ENCODE measurements around the gene LMO2.

The LMO2 gene

DNA sequence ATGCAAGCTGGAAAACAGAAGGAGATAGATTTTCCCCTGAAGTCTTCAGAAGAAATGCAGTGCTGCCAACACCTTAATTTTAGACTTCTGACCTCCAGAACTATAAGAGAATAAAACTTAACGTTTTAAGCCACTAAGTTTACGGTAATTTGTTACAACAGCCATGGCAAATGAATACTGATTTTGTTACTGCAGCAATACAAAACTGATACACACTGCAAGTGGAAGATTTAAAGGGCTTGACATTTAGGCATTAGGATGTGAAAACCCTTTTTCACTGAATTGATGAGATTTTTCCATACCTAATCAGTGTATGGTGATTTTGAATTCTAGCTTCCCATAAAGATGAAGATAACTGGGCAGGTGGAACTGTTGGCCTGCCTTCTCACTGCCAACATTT is 22.1 kb upstream of the LMO2 start:
- DNase-seq (ENCODE audit: low spot score): no peak

- no peak for DNase-seq (ENCODE audit: low spot score)
Observed at GRCh38 chr11:33912405-33913361, 20.8 kb upstream of the LMO2 start.

- no peak for DNase-seq (ENCODE audit: low spot score)
Observed at GRCh38 chr11:33910958-33911339, 19.1 kb upstream of the LMO2 start.

DNA sequence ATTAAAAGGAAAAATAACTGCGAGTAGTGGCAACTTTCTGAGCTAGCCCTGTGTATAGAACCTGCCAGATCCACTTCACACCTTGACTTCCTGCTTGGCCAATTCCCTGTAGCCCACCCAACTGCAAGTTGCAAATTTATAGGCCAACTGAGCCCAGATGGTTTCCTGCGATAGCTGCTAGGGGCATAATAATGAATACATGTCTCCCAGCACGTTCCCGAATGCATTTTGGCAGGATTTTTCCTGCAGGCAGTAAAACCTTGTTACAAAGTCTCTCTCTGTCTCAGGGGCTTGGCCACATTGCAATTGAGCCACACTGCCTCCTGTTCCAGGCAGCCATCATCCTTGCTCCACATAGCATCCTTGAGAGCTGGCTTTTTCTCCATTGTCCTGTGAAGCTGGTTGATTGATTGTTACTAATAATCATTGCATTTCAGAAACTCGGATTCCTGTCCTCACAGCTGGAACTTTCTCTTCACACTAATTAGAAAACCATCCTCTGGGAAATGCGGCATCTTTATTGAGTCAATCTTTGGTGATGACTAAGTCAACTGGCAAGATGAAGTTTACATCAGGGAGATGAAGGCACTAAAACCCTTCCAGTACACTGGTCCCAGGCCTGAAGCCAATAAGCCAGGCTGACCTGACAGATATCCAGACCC is 18.6 kb upstream of the LMO2 start:
- no peak for DNase-seq (ENCODE audit: low spot score)

- no peak for DNase-seq (ENCODE audit: low spot score)
Observed at GRCh38 chr11:33909552-33909951, 17.7 kb upstream of the LMO2 start.

GRCh38 chr11:33909150-33909549 is 17.3 kb upstream of the LMO2 start:
- no peak for DNase-seq (ENCODE audit: low spot score)

GRCh38 chr11:33907421-33907820 is 15.5 kb upstream of the LMO2 start:
- DNase-seq (ENCODE audit: low spot score): no peak

DNA sequence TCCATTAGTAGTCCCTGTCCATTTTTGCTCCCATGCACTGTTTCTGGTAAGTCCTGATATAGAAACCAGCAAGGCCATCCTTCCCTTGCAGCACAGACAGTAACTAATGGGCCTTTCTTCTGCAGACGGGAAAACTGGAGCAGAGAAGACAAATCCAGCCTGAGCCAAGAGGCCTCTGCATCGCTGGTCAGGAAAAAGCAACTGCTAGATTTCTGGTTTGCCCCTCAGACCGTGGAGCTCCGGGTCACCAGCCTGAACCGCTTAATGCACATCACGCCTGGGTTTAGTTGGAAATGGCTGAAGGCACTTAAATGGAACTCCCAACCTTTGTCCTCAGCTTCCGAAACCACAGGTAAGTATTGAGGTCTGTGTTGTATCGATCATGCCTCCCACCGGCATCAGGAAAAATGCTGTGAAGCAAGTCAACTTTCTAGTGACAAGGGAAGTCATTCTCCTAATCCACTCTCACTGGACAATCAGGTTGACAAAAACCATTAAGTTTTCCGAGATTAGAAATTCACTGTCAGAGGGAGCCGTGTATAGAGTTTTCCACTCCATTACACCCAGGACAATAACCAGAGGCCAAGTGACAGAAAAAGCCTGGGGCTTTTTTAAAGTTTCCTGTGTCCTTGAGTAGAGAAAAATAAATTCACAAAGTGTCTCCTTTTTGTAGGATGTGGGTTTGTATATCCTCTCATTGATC is 14.8 kb upstream of the LMO2 start:
- DNase-seq (ENCODE audit: low spot score): no peak

GRCh38 chr11:33904102-33904501 is 12.2 kb upstream of the LMO2 start:
- no peak for DNase-seq (ENCODE audit: low spot score)

GRCh38 chr11:33900159-33900840 is 8.4 kb upstream of the LMO2 start:
- no peak for DNase-seq (ENCODE audit: low spot score)

- peak; percentile 83 for DNase-seq (ENCODE audit: low spot score)
Observed at GRCh38 chr11:33899400-33900037, 7.6 kb upstream of the LMO2 start.

DNA sequence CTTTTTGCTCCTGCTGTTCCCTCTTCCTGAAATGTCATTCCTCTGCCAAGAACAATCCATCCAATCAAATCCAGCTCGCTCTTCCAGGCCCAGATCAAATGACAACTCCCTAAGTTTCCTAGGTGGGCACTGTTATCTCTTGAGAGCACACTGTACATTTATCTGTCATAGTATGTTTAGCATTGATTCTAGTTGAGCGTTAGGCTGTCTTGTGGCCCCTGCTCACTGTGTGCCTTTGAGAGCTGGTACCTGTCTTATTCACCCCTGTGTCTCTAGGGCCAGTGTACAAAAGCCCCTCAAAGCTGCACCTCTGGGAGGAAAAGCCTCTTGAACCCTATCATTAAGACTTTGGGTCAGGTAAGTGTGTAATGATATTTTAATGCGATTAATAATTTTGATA is 7.1 kb upstream of the LMO2 start:
- DNase-seq (ENCODE audit: low spot score): no peak

GRCh38 chr11:33897761-33898375 is 6.0 kb upstream of the LMO2 start:
- no peak for DNase-seq (ENCODE audit: low spot score)

- no peak for DNase-seq (ENCODE audit: low spot score)
Observed at GRCh38 chr11:33896911-33897310, 5.0 kb upstream of the LMO2 start.

GRCh38 chr11:33895752-33896137 is 3.9 kb upstream of the LMO2 start:
- DNase-seq (ENCODE audit: low spot score): no peak

DNA sequence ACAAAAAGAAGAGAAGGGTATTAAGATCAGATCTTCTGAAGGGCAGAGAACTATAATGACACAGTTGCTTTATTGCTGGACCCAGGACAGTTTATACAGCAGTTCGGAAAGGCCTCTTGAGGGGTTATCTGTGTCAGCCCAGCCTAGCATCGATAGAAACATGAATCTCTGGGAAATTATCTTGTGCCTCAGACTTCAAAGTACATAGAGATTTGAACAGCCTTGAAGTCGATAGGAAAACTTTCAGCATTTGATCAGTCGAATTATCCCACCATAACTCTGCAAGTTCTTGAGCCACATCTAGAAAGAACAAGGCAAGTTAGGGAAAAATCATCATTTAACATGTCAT is 2.5 kb upstream of the LMO2 start:
- DNase-seq (ENCODE audit: low spot score): no peak

DNA sequence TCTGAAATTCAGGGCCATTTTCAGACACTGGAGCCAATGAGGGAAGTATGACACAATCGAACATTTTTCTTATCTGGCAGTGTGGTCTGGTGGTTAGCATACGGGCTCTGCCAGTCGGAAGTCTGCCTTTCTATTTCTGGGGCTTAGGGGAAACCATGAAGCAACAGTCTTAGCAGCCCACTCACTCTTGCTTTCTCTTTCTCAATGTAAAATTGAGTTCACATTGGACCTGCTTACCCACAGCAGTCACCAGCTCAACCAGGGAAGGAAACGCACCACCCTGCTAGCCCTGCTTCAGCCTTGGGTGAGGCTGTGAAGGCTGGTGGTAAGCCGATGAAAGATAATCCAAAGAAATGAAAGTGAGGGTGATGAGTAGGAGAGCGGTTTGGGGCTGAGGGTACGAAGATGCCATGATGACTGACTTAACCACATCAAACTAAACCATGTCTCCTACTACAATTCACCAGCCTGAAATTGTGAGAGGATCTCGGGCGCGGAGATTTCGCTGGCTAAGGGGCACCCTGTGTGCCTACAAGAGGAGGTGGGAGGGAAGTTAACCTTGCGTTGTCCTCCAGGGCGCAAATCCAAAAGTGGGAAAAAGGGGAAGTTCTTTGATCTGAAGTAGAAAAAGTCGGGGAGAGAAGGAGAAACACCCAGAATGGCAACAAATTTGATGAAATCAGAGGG is 2.0 kb upstream of the LMO2 start:
- peak; percentile 51 for DNase-seq (ENCODE audit: low spot score)

- DNase-seq (ENCODE audit: low spot score): no peak
Observed at GRCh38 chr11:33892906-33893594, 1.2 kb upstream of the LMO2 start.

- DNase-seq (ENCODE audit: low spot score): no peak
Observed at GRCh38 chr11:33889821-33890378, 2.0 kb downstream of the LMO2 start.

DNA sequence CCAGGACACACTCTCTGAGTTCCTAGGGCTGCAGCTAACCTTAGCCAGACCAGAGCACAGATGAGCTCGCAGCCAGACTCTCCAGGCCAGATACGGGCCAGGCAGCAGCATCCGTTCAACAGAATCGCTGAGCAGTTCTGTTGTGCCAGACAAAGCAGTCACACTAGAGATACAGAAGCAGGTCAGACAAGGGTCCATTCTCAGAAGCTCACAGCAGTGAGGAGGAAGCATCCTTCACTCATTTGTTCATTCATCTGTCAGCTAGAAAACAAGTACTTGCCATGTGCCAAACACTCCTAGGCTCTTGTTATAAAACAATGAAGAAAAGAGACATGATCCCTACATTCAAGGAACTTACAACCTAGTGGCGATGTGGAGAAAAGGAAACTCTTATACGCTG is 2.6 kb downstream of the LMO2 start:
- DNase-seq (ENCODE audit: low spot score): no peak

Measured in Ammon's horn (tissue), 1 donor.